GM21619 (cell line): ENCODE results near the gene SLIT3.

Experiments
- ATAC-seq: cut with Tn5 transposase; IDR thresholded peaks from one replicate; pipeline ENCODE4 v1.9.1; 2021; ENCODE audit not compliant: unreplicated experiment

Gene SLIT3

GRCh38 chr5:168786147-168786546 lies 514.8 kb downstream of the SLIT3 start:
- no peak for ATAC-seq

- no peak for ATAC-seq
Observed at GRCh38 chr5:168784454-168784853, 516.5 kb downstream of the SLIT3 start.

GRCh38 chr5:168781941-168782571 lies 518.9 kb downstream of the SLIT3 start:
- ATAC-seq: no peak

GRCh38 chr5:168780888-168781287 lies 520.1 kb downstream of the SLIT3 start:
- no peak for ATAC-seq

- no peak for ATAC-seq
Observed at GRCh38 chr5:168779333-168779732, 521.6 kb downstream of the SLIT3 start.

DNA sequence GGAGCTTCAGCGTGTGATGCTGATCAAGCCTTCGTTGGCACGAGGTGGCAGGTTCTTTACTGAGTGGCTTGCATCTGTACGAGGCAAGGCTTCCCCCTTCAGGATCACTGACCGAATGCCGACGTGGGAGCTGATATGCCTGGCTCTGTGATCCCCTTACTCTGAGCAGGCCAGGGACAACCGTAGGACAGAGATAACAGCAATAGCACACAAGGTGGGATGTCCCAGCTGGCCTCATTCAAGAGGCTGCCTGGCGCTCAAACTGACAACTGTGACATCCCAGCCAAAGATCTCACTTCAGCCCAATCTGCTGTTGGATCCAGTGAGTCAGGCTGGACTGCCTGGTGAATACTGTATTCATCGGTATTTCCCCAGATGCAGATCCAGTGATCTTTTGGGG lies 522.4 kb downstream of the SLIT3 start:
- no peak for ATAC-seq

DNA sequence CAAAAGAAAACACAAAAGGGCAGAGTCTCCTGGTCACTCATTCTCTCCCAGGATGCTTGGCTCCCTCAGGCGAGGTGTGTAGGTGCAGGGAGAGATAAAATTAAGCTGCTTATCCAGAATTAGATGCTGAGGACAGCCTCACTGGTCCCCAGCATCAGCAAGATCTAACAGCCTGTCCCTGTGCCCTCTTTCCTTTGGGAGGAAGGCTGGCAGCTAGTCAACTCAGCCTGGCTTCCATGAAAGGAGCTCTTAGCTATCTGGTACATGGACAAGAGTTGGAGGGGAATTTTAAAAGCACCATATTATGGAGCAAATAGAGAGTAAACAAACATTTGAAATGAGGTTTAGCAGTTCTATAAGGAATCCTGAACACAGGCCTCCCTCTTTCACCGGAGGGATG lies 523.3 kb downstream of the SLIT3 start:
- no peak for ATAC-seq

- ATAC-seq: no peak
Observed at GRCh38 chr5:168776070-168776469, 524.9 kb downstream of the SLIT3 start.

DNA sequence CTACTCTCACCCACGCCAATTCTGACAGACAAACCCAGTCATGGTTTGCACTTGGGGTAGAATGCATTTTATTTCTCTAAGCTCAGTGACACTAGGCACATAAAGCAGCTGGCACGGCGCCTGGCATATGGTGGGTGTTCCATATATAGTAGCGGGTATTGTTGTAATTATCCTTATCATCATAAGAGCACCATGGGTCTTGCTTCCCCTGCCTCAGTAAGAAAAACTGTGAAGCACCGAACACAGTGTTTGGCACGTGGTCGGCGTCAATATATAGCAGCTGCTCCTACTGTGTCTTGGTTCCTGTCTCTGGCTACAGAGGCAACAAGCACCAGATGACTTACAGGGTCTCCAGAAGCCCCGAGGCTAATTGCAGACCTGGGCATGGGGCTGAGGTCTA lies 527.7 kb downstream of the SLIT3 start:
- ATAC-seq: no peak

DNA sequence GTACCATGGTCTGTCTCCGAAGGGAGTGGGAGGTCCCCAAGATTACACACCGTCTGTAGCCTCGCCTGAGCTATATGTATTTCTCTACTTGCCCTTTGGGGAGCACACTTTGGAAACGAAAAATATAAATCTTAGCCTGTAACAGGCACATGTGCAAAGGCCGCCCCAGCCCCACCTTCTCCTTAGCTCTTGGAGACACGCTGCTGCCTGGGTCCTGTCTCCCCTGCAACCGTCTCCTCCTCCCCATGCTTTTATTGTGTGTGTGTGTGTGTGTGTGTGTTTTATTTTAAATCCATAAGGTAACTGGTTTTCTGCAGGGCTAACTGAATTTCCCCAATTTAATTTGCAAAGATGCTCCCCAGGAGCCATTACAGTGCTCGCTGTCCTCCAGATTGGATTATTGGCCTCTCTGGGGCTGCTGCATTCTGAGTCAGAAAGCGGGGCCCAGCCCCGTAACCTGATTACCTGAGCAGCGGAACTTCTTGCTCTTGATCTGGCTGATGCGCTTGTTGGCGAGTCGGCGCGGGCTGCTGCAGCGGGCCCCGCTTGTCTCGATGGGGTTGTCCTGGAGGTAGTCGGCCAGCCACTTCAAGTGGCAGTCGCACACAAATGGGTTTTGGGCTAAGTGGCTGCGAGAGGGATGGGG lies 528.5 kb downstream of the SLIT3 start:
- ATAC-seq: no peak

- ATAC-seq: no peak
Observed at GRCh38 chr5:168771678-168772077, 529.3 kb downstream of the SLIT3 start.

- ATAC-seq: no peak
Observed at GRCh38 chr5:168770996-168771395, 529.9 kb downstream of the SLIT3 start.

DNA sequence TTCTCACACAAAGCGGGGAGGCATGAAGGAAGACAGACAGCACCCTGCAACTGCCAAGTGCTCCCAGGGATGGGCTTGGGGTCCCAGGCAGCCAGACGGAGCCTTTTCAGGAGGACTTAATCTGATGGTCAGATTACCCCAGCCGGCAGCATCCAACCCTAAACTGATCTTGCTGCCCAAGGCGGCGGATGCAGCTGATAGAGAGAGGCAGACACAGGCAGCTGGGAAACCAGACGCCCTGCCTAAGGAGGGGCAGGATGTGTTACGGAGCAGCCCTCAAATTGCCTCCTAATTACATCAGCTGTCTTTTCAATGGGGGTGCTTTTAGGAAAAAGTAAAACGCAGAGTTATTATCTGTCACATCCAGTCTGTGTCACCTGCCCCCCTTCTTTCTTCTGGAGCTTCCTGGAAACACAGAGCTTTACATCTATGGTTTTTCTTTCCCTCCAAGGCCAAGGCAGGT lies 530.9 kb downstream of the SLIT3 start:
- ATAC-seq: no peak

- no peak for ATAC-seq
Observed at GRCh38 chr5:168768172-168768571, 532.8 kb downstream of the SLIT3 start.

GRCh38 chr5:168766426-168766700 lies 534.6 kb downstream of the SLIT3 start:
- no peak for ATAC-seq

GRCh38 chr5:168765551-168766425 lies 535.2 kb downstream of the SLIT3 start:
- ATAC-seq: no peak

GRCh38 chr5:168765086-168765550 lies 535.8 kb downstream of the SLIT3 start:
- ATAC-seq: no peak

DNA sequence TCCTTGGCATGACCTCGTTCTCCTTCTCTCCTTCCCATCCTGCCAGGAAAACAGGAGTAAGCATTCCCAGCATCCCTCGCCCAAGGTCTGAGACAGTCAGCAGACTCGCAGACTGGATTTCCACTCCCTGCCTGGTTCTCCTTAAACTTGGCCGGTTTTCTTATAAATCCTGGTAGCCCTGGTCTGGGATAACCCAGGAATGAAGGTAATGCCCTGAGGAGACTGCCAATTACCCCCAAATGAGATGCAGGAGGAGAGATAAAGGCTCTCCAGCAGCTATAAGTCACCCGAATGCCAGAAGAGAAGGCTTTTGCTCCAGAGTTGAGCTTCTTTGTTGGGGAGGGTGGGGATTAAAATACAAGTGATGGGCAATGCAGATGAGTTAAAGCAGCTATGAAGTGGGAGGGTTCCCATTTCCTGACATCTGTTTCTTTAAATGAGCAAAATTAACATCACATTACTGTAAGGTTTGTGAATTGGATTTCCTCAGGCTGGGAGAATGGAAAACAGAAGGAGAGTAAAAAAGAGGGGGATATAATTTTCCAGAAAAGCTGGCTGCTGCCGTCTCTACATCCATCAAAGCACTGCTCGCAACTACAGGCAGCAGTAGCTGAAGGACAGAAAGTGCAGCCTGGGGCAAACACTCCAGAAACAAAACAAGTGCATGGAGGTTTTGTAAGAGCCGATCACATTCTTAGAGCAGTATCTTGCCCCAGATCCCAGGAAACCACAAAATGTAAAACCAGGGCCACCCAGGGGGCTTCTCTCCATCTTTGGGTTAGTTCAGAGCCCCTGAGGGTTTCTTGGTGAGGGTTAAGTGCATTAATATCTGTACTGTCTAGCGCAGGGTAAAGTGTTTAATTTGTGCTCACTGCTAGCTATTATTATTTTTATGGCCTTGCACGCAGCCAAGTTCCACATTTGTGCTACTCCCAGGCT lies 544.2 kb downstream of the SLIT3 start:
- ATAC-seq: no peak

DNA sequence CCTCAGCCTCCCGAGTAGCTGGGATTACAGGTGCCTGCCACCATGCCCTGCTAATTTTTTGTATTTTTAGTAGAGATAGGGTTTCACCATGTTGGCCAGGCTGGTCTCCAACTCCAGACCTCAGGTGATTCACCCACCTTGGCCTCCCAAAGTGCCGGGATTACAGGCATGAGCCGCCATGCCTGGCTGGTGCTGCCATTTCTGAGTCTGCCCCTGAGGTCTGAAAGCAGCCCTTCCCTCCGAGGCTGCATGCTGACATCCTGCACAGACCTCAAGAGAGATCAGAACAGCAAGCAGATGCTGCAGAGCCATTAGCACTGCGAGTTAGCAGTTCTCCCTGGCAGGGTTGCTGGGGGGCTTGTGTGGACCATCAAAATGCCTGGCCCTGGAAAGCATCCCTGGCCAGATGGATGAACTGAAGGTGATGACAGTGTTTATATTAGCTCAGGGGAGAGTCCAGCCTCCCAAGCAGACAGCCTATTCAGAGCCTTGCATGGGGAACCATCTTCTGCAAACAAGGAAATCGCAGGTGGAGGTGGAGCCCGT lies 545.3 kb downstream of the SLIT3 start:
- ATAC-seq: no peak

DNA sequence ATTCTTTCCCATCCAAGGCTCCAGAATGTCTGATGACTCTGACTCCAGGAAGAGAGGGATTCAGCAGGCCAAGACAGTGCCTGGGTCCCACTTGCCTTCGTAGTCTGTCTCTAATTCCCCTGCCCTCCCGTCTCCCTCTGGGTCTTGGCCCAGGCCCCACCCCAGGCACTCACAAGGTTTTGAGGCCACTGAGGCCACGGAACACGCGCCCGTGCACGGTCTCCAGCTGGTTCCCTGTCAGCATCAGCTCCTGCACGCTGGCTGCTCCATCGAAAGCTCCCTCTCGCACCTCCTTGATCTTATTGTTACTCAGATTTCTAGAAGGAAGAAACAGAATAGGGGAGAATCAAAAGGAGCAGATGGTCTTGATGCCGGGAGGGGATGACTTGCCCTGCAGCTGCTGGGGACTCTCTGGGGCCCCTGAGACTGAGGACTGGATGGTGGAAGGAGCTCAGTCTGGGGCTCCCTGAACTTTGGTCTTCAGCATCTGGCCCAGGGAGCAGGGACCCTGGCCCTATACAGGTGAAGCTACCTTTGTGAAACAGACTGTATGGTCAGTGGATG lies 547.2 kb downstream of the SLIT3 start:
- ATAC-seq: no peak
